HG03159 (cell line): Measurements from ENCODE around the gene OTOF.

Experiments
- ATAC-seq: cut with Tn5 transposase; IDR thresholded peaks from one replicate; pipeline ENCODE4 v1.9.1; 2021; ENCODE audit warnings: mild to moderate bottlenecking, moderate library complexity; ENCODE audit not compliant: unreplicated experiment

The OTOF gene

GRCh38 chr2:26503231-26503880, 25.4 kb upstream of the OTOF start:
- peak; percentile 57 for ATAC-seq

GRCh38 chr2:26500406-26500805, 22.5 kb upstream of the OTOF start:
- ATAC-seq: no peak

- ATAC-seq: no peak
Measured at GRCh38 chr2:26495705-26496297, 17.9 kb upstream of the OTOF start.

GRCh38 chr2:26494891-26495290, 17.0 kb upstream of the OTOF start:
- ATAC-seq: no peak

GRCh38 chr2:26494199-26494598, 16.3 kb upstream of the OTOF start:
- no peak for ATAC-seq

GRCh38 chr2:26493566-26493965, 15.6 kb upstream of the OTOF start:
- ATAC-seq: no peak

- no peak for ATAC-seq
Measured at GRCh38 chr2:26492749-26493515, 15.0 kb upstream of the OTOF start.

- no peak for ATAC-seq
Measured at GRCh38 chr2:26491563-26492167, 13.7 kb upstream of the OTOF start.

- ATAC-seq: no peak
Measured at GRCh38 chr2:26489213-26489850, 11.4 kb upstream of the OTOF start.

GRCh38 chr2:26488463-26489212, 10.7 kb upstream of the OTOF start:
- no peak for ATAC-seq

GRCh38 chr2:26487192-26487591, 9.3 kb upstream of the OTOF start:
- no peak for ATAC-seq

- ATAC-seq: no peak
Measured at GRCh38 chr2:26486789-26487188, 8.9 kb upstream of the OTOF start.

- no peak for ATAC-seq
Measured at GRCh38 chr2:26485725-26486418, 7.9 kb upstream of the OTOF start.

- ATAC-seq: no peak
Measured at GRCh38 chr2:26485099-26485498, 7.2 kb upstream of the OTOF start.

GRCh38 chr2:26484579-26484978, 6.7 kb upstream of the OTOF start:
- ATAC-seq: no peak

GRCh38 chr2:26483957-26484565, 6.1 kb upstream of the OTOF start:
- no peak for ATAC-seq

GRCh38 chr2:26483516-26483915, 5.6 kb upstream of the OTOF start:
- no peak for ATAC-seq

GRCh38 chr2:26483027-26483326, 5.1 kb upstream of the OTOF start:
- no peak for ATAC-seq

- no peak for ATAC-seq
Measured at GRCh38 chr2:26482211-26483026, 4.5 kb upstream of the OTOF start.
